GM20000 (cell line): ENCODE data around the gene ZXDB.

Experiments used
- DNase-seq: peaks from one replicate; pipeline ENCODE4 v3.0.0; 2012; ENCODE audit warnings: low spot score
- CTCF ChIP-seq: IDR thresholded peaks from 2 replicates; pipeline ENCODE4 v1.5.1; 2012; ENCODE audit warnings: mild to moderate bottlenecking, control low read depth; ENCODE audit errors: extremely low read depth, missing control alignments

ZXDB gene

DNA sequence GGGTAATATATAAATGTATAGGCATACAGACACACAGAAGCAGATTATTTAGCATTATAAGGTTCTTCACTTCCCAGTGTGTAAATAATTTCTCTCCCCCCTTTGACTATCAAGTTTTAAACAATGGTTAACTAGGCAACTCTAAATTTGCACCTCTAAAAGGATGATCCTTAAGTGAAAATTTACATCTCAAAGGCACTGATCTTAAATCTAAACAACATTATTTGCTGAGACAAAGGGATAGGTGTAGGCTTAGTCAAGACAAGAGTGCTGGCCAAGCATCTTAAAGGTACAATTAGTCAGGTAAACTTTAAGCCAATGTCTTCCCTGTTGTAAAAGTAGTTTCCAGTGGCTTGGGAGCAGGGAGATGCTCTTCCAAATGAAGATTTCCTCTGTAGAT, 55.2 kb downstream of the ZXDB start:
- no peak for TF ChIP-seq CTCF
- DNase-seq: no peak
